Myocyte (in vitro differentiated cells): Measurements from ENCODE around the gene ARL9. TPM values are rescaled to one million over a fixed set of nuclear protein-coding genes. Genes with fewer than 3 reads are reported as not detected.

Experiments
- DNase-seq: peaks from one replicate; pipeline ENCODE4 v3.0.0-alpha.2; 2012; ENCODE audit warnings: low read depth
- total RNA-seq: library from RNA; depleted of rRNA; stranded (reverse); fragments of >200 nt; gene quantifications from 2 replicates; pipeline ENCODE4 v1.2.3, GENCODE V29; 2014

The ARL9 gene
- total RNA-seq, 1 donor from 2014 or later: not detected

- no peak for DNase-seq
Observed at GRCh38 chr4:56531149-56531770, 25.7 kb downstream of the ARL9 start.

GRCh38 chr4:56531823-56532222 lies 26.2 kb downstream of the ARL9 start:
- no peak for DNase-seq

GRCh38 chr4:56532239-56532638 lies 26.6 kb downstream of the ARL9 start:
- DNase-seq: no peak

GRCh38 chr4:56535915-56536314 lies 30.3 kb downstream of the ARL9 start:
- DNase-seq: no peak

GRCh38 chr4:56537147-56537546 lies 31.6 kb downstream of the ARL9 start:
- no peak for DNase-seq

GRCh38 chr4:56540826-56541225 lies 35.2 kb downstream of the ARL9 start:
- DNase-seq: no peak

GRCh38 chr4:56544573-56545131 lies 39.1 kb downstream of the ARL9 start:
- peak; percentile 91 for DNase-seq

- DNase-seq: no peak
Observed at GRCh38 chr4:56550642-56551041, 45.1 kb downstream of the ARL9 start.

- DNase-seq: no peak
Observed at GRCh38 chr4:56551516-56551915, 45.9 kb downstream of the ARL9 start.

- DNase-seq: no peak
Observed at GRCh38 chr4:56552273-56552672, 46.7 kb downstream of the ARL9 start.

- no peak for DNase-seq
Observed at GRCh38 chr4:56570041-56570440, 64.5 kb downstream of the ARL9 start.

Other genes starting within 250 kb of the ARL9 start
- gene AASDH, start 118.3 kb upstream of the ARL9 start, total RNA-seq: 10.7 and 10.9 TPM in 2 replicates
- 14.5 and 14.8 TPM in 2 replicates for gene PPAT, start 70.2 kb upstream of the ARL9 start, total RNA-seq
- 40.1 and 46.3 TPM in 2 replicates for gene PAICS, start 69.5 kb upstream of the ARL9 start, total RNA-seq
- 52.3 and 68.5 TPM in 2 replicates for gene SRP72, start 38.2 kb upstream of the ARL9 start, total RNA-seq
- 4.1 and 9.4 TPM in 2 replicates for gene HOPX, start 175.5 kb downstream of the ARL9 start, total RNA-seq